Effector CD4-positive, alpha-beta T cell (primary cell): ENCODE results near the gene PNCK.

Experiments used
- DNase-seq: peaks from one replicate; pipeline ENCODE4 v3.0.0-alpha.2; 2020

Gene PNCK

GRCh38 chrX:153626863-153627674 lies 46.5 kb downstream of the PNCK start:
- no peak for DNase-seq

- DNase-seq, result no peak
Measured at GRCh38 chrX:153626025-153626633, 47.5 kb downstream of the PNCK start.

GRCh38 chrX:153625271-153626024 lies 48.2 kb downstream of the PNCK start:
- no peak for DNase-seq

- DNase-seq, result no peak
Measured at GRCh38 chrX:153624196-153625091, 49.2 kb downstream of the PNCK start.

- no peak for DNase-seq
Measured at GRCh38 chrX:153623310-153624029, 50.1 kb downstream of the PNCK start.

GRCh38 chrX:153622661-153623309 lies 50.8 kb downstream of the PNCK start:
- DNase-seq, result no peak

- no peak for DNase-seq
Measured at GRCh38 chrX:153621949-153622598, 51.5 kb downstream of the PNCK start.

- DNase-seq, result no peak
Measured at GRCh38 chrX:153620576-153620975, 53.0 kb downstream of the PNCK start.
